NCI-H345 (cell line): ENCODE results near the gene MCOLN1.
"Not testable (repeated sequence)": the region's sequence is repeated elsewhere in the genome, so short reads cannot be mapped to it uniquely, and the experiment has no call there.

ENCODE experiments used
- DNase-seq: peaks from one replicate; lab custom pipeline; 2025; lab: John Stamatoyannopoulos, UW

The MCOLN1 gene

GRCh38 chr19:7526059-7526929 lies 3.9 kb downstream of the MCOLN1 start:
- no peak for DNase-seq

GRCh38 chr19:7527516-7528191 lies 5.2 kb downstream of the MCOLN1 start:
- no peak for DNase-seq

GRCh38 chr19:7528192-7528519 lies 5.7 kb downstream of the MCOLN1 start:
- no peak for DNase-seq

GRCh38 chr19:7528522-7529245 lies 6.3 kb downstream of the MCOLN1 start:
- no peak for DNase-seq

- no peak for DNase-seq
Measured at GRCh38 chr19:7529246-7529600, 6.8 kb downstream of the MCOLN1 start.

- DNase-seq: no peak
Measured at GRCh38 chr19:7529610-7530490, 7.4 kb downstream of the MCOLN1 start.

GRCh38 chr19:7533281-7533885 lies 11.0 kb downstream of the MCOLN1 start:
- DNase-seq: no peak

GRCh38 chr19:7533925-7534480 lies 11.6 kb downstream of the MCOLN1 start:
- peak; percentile 88 for DNase-seq

- peak; percentile 50 for DNase-seq
Measured at GRCh38 chr19:7534531-7535046, 12.2 kb downstream of the MCOLN1 start.

GRCh38 chr19:7535047-7535997 lies 12.9 kb downstream of the MCOLN1 start, which contains the start of gene PNPLA6:
PNPLA6 (plus strand) TSS chr19:7535717; CDS start chr19:7535789, 72 bp downstream.
- peak; percentile 95 for DNase-seq

GRCh38 chr19:7535998-7536695 lies 13.7 kb downstream of the MCOLN1 start:
- no peak for DNase-seq

GRCh38 chr19:7538990-7539389 lies 16.6 kb downstream of the MCOLN1 start:
- DNase-seq: not testable (repeated sequence)

- DNase-seq: no peak
Measured at GRCh38 chr19:7539827-7540425, 17.5 kb downstream of the MCOLN1 start.

GRCh38 chr19:7540761-7541474 lies 18.5 kb downstream of the MCOLN1 start:
- DNase-seq: no peak

GRCh38 chr19:7541475-7541824 lies 19.0 kb downstream of the MCOLN1 start:
- no peak for DNase-seq

GRCh38 chr19:7541828-7542443 lies 19.5 kb downstream of the MCOLN1 start:
- DNase-seq: no peak

GRCh38 chr19:7542556-7543348 lies 20.3 kb downstream of the MCOLN1 start:
- DNase-seq: no peak
